ENCODE measurements around the gene TACC2.

Gene TACC2

GRCh38 chr10:122249991-122250750 lies 261.2 kb downstream of the TACC2 start:
- H3K27ac ChIP-seq = no peak overlapping the region
- TF ChIP-seq CTCF (conservative IDR thresholded peaks at IDR 0.05) = no peak
- TF ChIP-seq ZFX (IDR thresholded peaks at IDR 0.05) = no peak

GRCh38 chr10:122251459-122252255 lies 262.7 kb downstream of the TACC2 start:
- TF ChIP-seq ZFX (IDR thresholded peaks at IDR 0.05) (no peak), CTCF (conservative IDR thresholded peaks at IDR 0.05) (no peak)

GRCh38 chr10:122252805-122253204 lies 263.8 kb downstream of the TACC2 start:
- no peak overlapping the region for H3K27ac ChIP-seq
- TF ChIP-seq CTCF (conservative IDR thresholded peaks at IDR 0.05) (no peak), ZFX (IDR thresholded peaks at IDR 0.05) (no peak)

More at GRCh38 chr10:122251459-122252255, 262.7 kb downstream of the TACC2 start:
- H3K27ac ChIP-seq = no peak overlapping the region

- H3K27ac ChIP-seq = no peak overlapping the region
- TF ChIP-seq ZFX (IDR thresholded peaks at IDR 0.05) (no peak), CTCF (conservative IDR thresholded peaks at IDR 0.05) (no peak)
Measured at GRCh38 chr10:122253605-122254004, 264.6 kb downstream of the TACC2 start.

- H3K27ac ChIP-seq = no peak overlapping the region
- TF ChIP-seq CTCF (conservative IDR thresholded peaks at IDR 0.05) (no peak), ZFX (IDR thresholded peaks at IDR 0.05) (no peak)
Measured at GRCh38 chr10:122254831-122255230, 265.9 kb downstream of the TACC2 start.

- no peak overlapping the region for H3K27ac ChIP-seq
- TF ChIP-seq CTCF (conservative IDR thresholded peaks at IDR 0.05) (no peak), ZFX (IDR thresholded peaks at IDR 0.05) (no peak)
Measured at GRCh38 chr10:122255509-122256301, 266.7 kb downstream of the TACC2 start.
